SJCRH30 (cell line): ENCODE measurements around the gene MIX23. TPM values are rescaled to one million over a fixed set of nuclear protein-coding genes. Genes with fewer than 3 reads are reported as not detected.

Experiments
- total RNA-seq: library from RNA; depleted of rRNA; stranded (reverse); fragments of >200 nt; shearing (Covaris generic); gene quantifications from 2 replicates; pipeline ENCODE4 v1.2.3, GENCODE V29; 2014; rRNA removed

The MIX23 gene
- total RNA-seq, 1 experiment from 2014 or later: 111 TPM

Other genes with a start within 250 kb of the MIX23 start
- not detected in 2 replicates for gene CASR, start 199.6 kb downstream of the MIX23 start, total RNA-seq
- not detected in 2 replicates for gene CSTA, start 58.0 kb downstream of the MIX23 start, total RNA-seq
- 73.0 and 80.6 TPM in 2 replicates for gene FAM162A, start 951 bp upstream of the MIX23 start, total RNA-seq
- gene WDR5B, start 32.8 kb upstream of the MIX23 start, total RNA-seq: 4.6 and 5.6 TPM in 2 replicates
- gene KPNA1, start 131.7 kb upstream of the MIX23 start, total RNA-seq: 40.7 and 43.6 TPM in 2 replicates
- gene PARP9, start 181.1 kb upstream of the MIX23 start, total RNA-seq: 12.1 and 14.1 TPM in 2 replicates
- 12.7 and 13.1 TPM in 2 replicates for gene DTX3L, start 181.1 kb upstream of the MIX23 start, total RNA-seq
- 0.08 and 0.28 TPM in 2 replicates for gene PARP15, start 194.4 kb upstream of the MIX23 start, total RNA-seq